HG02885 (cell line): Measurements from ENCODE around the gene CMC2.

Experiments used
- ATAC-seq: cut with Tn5 transposase; IDR thresholded peaks from one replicate; pipeline ENCODE4 v1.9.1; 2021; ENCODE audit warnings: mild to moderate bottlenecking; ENCODE audit not compliant: unreplicated experiment, poor library complexity

CMC2 gene

DNA sequence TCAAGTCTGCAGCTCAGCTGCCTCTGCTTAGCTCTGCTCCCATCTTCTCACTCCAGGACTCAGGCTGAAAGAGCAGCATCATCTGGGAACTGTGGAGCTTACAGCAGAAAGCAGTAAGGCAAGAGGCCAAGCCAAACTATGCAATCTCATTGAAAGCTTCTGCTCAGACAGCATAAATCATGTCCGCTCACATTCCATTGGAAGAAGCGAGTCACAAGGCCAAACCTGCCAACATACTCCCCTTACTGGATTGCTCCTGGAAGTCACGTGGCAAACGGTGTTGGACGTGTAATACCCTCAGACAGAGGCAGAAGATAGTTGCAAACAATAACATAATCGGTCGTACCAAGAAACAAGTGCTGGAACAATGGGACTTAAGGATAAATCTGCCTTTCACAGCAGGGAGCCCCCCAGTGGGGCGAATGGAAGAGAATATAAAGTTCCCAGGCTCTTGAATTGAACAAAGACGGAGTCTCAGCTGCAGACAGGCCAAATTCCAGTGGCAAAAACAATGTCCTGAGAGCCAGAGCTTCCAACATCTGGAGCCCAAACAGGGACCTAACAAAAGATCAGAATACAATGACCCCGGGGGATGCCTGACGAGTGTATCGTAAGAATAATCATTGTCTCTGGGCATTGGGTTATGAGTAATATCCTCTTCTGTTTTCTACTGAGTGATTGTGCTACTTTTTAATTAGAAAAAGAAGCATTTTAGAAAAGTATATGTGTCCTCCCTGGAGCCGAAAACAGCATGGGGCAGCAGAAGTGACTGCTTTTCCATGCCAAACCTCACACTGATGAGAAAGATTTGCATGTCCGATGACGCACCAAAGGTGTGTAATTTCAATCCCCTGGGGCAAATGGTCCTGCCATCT is 68.4 kb downstream of the CMC2 start:
- no peak for ATAC-seq

DNA sequence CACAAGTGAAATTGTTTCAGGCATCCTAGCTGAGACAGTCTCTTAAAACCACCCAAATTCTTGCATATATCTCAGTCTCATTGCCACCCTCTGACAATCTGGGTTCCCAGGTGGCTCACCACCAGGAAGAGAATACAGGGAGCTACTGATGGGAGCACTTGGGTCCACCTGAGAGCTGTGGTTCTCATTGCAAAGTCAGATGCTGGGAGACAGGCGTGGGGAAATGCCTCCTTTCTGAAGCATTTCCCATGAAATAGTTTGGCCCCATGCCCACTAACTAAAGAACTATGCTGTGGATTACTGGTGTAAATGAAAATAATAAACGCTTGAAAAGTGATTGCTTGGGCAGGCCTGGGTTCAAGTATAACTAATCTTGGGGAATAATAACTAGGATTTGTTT is 70.3 kb downstream of the CMC2 start:
- no peak for ATAC-seq

GRCh38 chr16:80935691-80936090 is 71.0 kb downstream of the CMC2 start:
- no peak for ATAC-seq

- no peak for ATAC-seq
Measured at GRCh38 chr16:80932708-80933095, 74.0 kb downstream of the CMC2 start.

DNA sequence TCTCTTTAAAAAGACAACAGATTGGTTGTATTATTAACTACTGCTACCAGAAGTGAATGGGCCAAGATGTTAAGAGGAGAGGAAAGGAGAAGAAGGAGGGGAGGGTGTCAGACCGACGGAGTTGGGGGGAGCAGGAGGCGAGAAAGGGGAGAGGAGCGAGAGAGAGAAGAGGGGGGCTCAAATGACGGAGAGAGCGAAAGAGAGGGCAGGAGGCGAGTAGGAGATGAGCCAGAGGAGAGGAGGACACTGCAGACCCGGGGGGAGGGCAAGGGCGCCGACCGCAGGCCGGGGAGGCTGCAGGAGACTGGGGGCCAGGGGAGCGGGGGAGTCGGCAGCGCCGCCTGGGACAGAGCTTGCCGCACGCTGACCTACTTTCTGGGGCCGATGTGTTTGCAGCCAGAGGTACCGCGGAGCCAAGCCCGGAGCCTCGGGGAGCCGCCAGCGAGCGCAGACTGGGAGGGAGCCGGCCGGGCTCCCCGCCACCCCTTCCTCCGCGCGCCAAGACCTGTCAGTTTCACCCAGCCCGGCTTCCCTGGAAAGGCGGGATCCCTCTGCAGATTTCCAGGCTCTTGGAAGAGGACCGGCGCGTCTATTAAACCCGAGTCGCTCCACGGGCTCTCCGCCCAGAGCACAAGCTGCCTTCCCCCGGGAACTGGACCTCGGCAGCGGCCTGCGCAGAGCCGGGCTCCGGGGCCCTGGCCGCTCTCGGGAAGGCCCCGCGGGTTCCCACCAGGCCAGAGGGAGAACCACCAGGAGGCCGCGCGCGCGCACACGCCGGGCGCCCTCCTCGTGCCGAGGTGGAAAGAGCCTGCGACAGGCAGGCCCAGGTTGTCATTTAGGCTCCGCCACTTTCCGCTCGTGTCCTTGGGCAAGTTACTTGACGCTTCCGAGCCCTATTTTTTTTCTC is 74.6 kb downstream of the CMC2 start:
- no peak for ATAC-seq

DNA sequence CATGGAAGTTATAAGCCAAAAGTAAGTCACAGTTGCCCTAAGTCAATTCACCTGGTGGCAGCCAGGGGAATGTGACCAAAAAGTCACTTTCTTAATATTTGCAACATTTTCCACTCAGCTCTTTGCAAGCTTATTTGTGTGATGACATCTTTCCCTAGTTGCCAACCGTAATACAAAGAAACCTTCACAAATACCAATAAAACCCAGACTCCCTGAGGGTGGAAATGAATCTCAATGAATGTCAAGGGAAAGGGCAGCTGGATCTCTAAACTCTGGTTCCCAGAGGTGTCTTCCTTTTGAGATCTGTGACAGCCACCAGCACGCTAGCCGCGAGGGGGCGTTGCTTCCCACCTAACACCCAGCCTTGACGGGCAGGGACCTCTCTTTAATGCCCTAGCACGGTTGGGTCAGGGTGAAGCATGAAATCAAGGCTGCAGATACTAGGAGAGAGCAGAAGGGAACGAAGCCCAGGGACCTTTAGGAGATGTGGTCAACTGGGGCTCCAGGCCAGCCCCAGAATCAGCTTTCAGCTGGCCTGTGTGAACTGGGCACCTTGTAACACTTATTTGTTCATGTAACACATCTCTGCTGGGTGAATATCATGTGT is 82.2 kb downstream of the CMC2 start:
- peak; percentile 53 for ATAC-seq

DNA sequence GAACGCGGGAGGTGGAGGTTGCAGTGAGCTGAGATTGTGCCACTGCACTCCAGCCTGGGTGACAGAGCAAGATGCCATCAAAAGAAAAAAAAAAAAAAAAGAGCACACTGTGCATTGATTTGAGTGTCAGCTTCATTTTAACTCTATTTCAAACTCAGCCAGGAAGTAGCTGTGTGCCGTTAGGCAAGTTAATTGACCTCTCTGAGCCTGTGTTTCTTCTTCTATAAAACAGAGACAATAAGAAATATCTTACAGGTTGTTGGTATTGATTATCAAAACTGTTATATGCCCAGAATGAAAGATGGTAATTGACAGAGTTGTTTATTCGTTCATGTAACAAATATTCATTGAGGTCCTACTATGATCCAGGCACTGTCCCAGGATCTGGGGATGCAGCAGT is 83.3 kb downstream of the CMC2 start:
- no peak for ATAC-seq
